HG03025 (cell line): ENCODE results near the gene ARHGAP22.

Experiments
- ATAC-seq: cut with Tn5 transposase; IDR thresholded peaks from one replicate; pipeline ENCODE4 v1.9.1; 2021; ENCODE audit warnings: mild to moderate bottlenecking, moderate library complexity; ENCODE audit not compliant: unreplicated experiment, low FRiP score

ARHGAP22 gene

GRCh38 chr10:48470115-48470892 is 134.6 kb downstream of the ARHGAP22 start:
- ATAC-seq: no peak

GRCh38 chr10:48469516-48470020 is 135.3 kb downstream of the ARHGAP22 start:
- no peak for ATAC-seq

GRCh38 chr10:48468866-48469511 is 135.9 kb downstream of the ARHGAP22 start:
- ATAC-seq: no peak

GRCh38 chr10:48468130-48468790 is 136.6 kb downstream of the ARHGAP22 start:
- ATAC-seq: no peak

- ATAC-seq: no peak
Measured at GRCh38 chr10:48467669-48468068, 137.2 kb downstream of the ARHGAP22 start.

- ATAC-seq: no peak
Measured at GRCh38 chr10:48466611-48467240, 138.1 kb downstream of the ARHGAP22 start.

- ATAC-seq: no peak
Measured at GRCh38 chr10:48465860-48466521, 138.9 kb downstream of the ARHGAP22 start.

GRCh38 chr10:48464871-48465736 is 139.8 kb downstream of the ARHGAP22 start:
- no peak for ATAC-seq

- ATAC-seq: no peak
Measured at GRCh38 chr10:48464121-48464870, 140.6 kb downstream of the ARHGAP22 start.

- ATAC-seq: no peak
Measured at GRCh38 chr10:48463318-48464003, 141.4 kb downstream of the ARHGAP22 start.

- ATAC-seq: no peak
Measured at GRCh38 chr10:48462482-48463020, 142.3 kb downstream of the ARHGAP22 start.

GRCh38 chr10:48461623-48462481 is 143.0 kb downstream of the ARHGAP22 start:
- ATAC-seq: no peak

- ATAC-seq: no peak
Measured at GRCh38 chr10:48460182-48460581, 144.7 kb downstream of the ARHGAP22 start.

- no peak for ATAC-seq
Measured at GRCh38 chr10:48459270-48460150, 145.4 kb downstream of the ARHGAP22 start.

GRCh38 chr10:48458662-48459048 is 146.2 kb downstream of the ARHGAP22 start:
- ATAC-seq: no peak
